ENCODE data around the gene PCDH12.

PCDH12 gene

GRCh38 chr5:141966275-141966962 lies 8.4 kb upstream of the PCDH12 start:
- Histone ChIP-seq H3K27me3 (replicated peaks in 2 of 5; ENCODE audit: control insufficient read depth in 4 of 5, insufficient read depth in 5 of 5, low read length in 4 of 5) (no peaks in the 10 kb centered on the region), H3K36me3 (ENCODE audit: control insufficient read depth in 4 of 4, insufficient read depth in 4 of 4, low read length in 3 of 4) (no peaks in the 10 kb centered on the region), H3K4me1 (ENCODE audit: control extremely low read depth in 1 of 4, control insufficient read depth in 4 of 4, insufficient read depth in 4 of 4, low read length in 3 of 4) (peaks cover 14 to 42% (median 24%) of the 10 kb centered on the region in 4 experiments), H3K9me3 (ENCODE audit: control extremely low read depth in 1 of 5, control insufficient read depth in 4 of 5, insufficient read depth in 2 of 5, low read depth in 1 of 5, low read length in 4 of 5) (no peaks in the 10 kb centered on the region), H3K4me3 (ENCODE audit: control insufficient read depth in 1 of 7, extremely low read depth in 1 of 7, insufficient read depth in 4 of 7, low read depth in 2 of 7, low read length in 6 of 7) (no peak overlapping the region), H3K27ac (ENCODE audit: insufficient read depth in 1 of 2, low read depth in 1 of 2, low read length in 2 of 2, poor library complexity in 1 of 2, severe bottlenecking in 2 of 2) (no peak overlapping the region)
- CTCF ChIA-PET: interaction anchor here (1.1 kb wide), 1 partner anchor 54 kb away, joined by 3 read pairs; no protein-coding TSS in a partner anchor
- POLR2A ChIA-PET: no interaction called here
- no peak for DNase-seq
- WGBS (ENCODE audit: insufficient coverage): 100% methylated on average over 1 of the region's 4 CpGs

GRCh38 chr5:141965071-141965470 lies 7.1 kb upstream of the PCDH12 start:
- POLR2A ChIA-PET: no interaction called here
- DNase-seq: no peak
- 56% methylated on average over 3 of the region's 7 CpGs for WGBS (ENCODE audit: insufficient coverage)
- H3K4me1 ChIP-seq (ENCODE audit: control extremely low read depth in 1 of 4, control insufficient read depth in 4 of 4, insufficient read depth in 4 of 4, low read length in 3 of 4): peaks cover 20 to 45% (median 24%) of the 10 kb centered on the region in 4 experiments
- H3K9me3 ChIP-seq (ENCODE audit: control extremely low read depth in 1 of 5, control insufficient read depth in 4 of 5, insufficient read depth in 2 of 5, low read depth in 1 of 5, low read length in 4 of 5): no peaks in the 10 kb centered on the region
- CTCF ChIA-PET: interaction anchor here (0.8 to 9.8 kb wide), 4 partner anchors 21 to 294 kb away, joined by 3 to 154 read pairs (median 4); no protein-coding TSS in a partner anchor
- H3K27ac ChIP-seq (ENCODE audit: insufficient read depth in 1 of 2, low read depth in 1 of 2, low read length in 2 of 2, poor library complexity in 1 of 2, severe bottlenecking in 2 of 2): no peak overlapping the region
- no peak overlapping the region for H3K4me3 ChIP-seq (ENCODE audit: control insufficient read depth in 1 of 7, extremely low read depth in 1 of 7, insufficient read depth in 4 of 7, low read depth in 2 of 7, low read length in 6 of 7)
- H3K27me3 ChIP-seq (replicated peaks in 2 of 5; ENCODE audit: control insufficient read depth in 4 of 5, insufficient read depth in 5 of 5, low read length in 4 of 5): no peaks in the 10 kb centered on the region
- no peaks in the 10 kb centered on the region for H3K36me3 ChIP-seq (ENCODE audit: control insufficient read depth in 4 of 4, insufficient read depth in 4 of 4, low read length in 3 of 4)

GRCh38 chr5:141963701-141964100 lies 5.7 kb upstream of the PCDH12 start:
- Histone ChIP-seq H3K4me1 (ENCODE audit: control extremely low read depth in 1 of 4, control insufficient read depth in 4 of 4, insufficient read depth in 4 of 4, low read length in 3 of 4) (peaks cover 11 to 39% (median 22%) of the 10 kb centered on the region in 4 experiments), H3K4me3 (ENCODE audit: control insufficient read depth in 1 of 7, extremely low read depth in 1 of 7, insufficient read depth in 4 of 7, low read depth in 2 of 7, low read length in 6 of 7) (no peak overlapping the region), H3K27ac (ENCODE audit: insufficient read depth in 1 of 2, low read depth in 1 of 2, low read length in 2 of 2, poor library complexity in 1 of 2, severe bottlenecking in 2 of 2) (no peak overlapping the region), H3K9me3 (ENCODE audit: control extremely low read depth in 1 of 5, control insufficient read depth in 4 of 5, insufficient read depth in 2 of 5, low read depth in 1 of 5, low read length in 4 of 5) (no peaks in the 10 kb centered on the region), H3K36me3 (ENCODE audit: control insufficient read depth in 4 of 4, insufficient read depth in 4 of 4, low read length in 3 of 4) (no peaks in the 10 kb centered on the region), H3K27me3 (replicated peaks in 2 of 5; ENCODE audit: control insufficient read depth in 4 of 5, insufficient read depth in 5 of 5, low read length in 4 of 5) (no peaks in the 10 kb centered on the region)
- ChIA-PET CTCF (interaction anchor here (0.7 to 9.8 kb wide), 9 partner anchors 20 to 299 kb away, joined by 3 to 154 read pairs (median 4); no protein-coding TSS in a partner anchor), POLR2A (interaction anchor here (0.9 kb wide), 1 partner anchor 22 kb away, joined by 3 read pairs; no protein-coding TSS in a partner anchor)
- peak in 1 of 3 donors; percentile 31 for DNase-seq
- 0% methylated on average over 2 of the region's 3 CpGs for WGBS (ENCODE audit: insufficient coverage)

- WGBS (ENCODE audit: insufficient coverage): 100% methylated on average over 3 of the region's 3 CpGs
- CTCF ChIA-PET: interaction anchor here (0.7 to 9.8 kb wide), 42 partner anchors 8 to 354 kb away, joined by 3 to 154 read pairs (median 5); partner anchors contain the start of genes ARAP3, DELE1, PCDH1 and RNF14
- POLR2A ChIA-PET: interaction anchor here (0.7 kb wide), 1 partner anchor 257 kb away, joined by 3 read pairs; no protein-coding TSS in a partner anchor
Measured at GRCh38 chr5:141961466-141961865, 3.5 kb upstream of the PCDH12 start.

GRCh38 chr5:141960449-141961323 lies 2.7 kb upstream of the PCDH12 start:
- Histone ChIP-seq H3K27ac (ENCODE audit: insufficient read depth in 1 of 2, low read depth in 1 of 2, low read length in 2 of 2, poor library complexity in 1 of 2, severe bottlenecking in 2 of 2) (no peak overlapping the region), H3K27me3 (replicated peaks in 2 of 5; ENCODE audit: control insufficient read depth in 4 of 5, insufficient read depth in 5 of 5, low read length in 4 of 5) (no peaks in the 10 kb centered on the region), H3K9me3 (ENCODE audit: control extremely low read depth in 1 of 5, control insufficient read depth in 4 of 5, insufficient read depth in 2 of 5, low read depth in 1 of 5, low read length in 4 of 5) (no peaks in the 10 kb centered on the region), H3K36me3 (ENCODE audit: control insufficient read depth in 4 of 4, insufficient read depth in 4 of 4, low read length in 3 of 4) (no peaks in the 10 kb centered on the region), H3K4me3 (ENCODE audit: control insufficient read depth in 1 of 7, extremely low read depth in 1 of 7, insufficient read depth in 4 of 7, low read depth in 2 of 7, low read length in 6 of 7) (no peak overlapping the region), H3K4me1 (ENCODE audit: control extremely low read depth in 1 of 4, control insufficient read depth in 4 of 4, insufficient read depth in 4 of 4, low read length in 3 of 4) (peaks cover 10 to 50% (median 35%) of the 10 kb centered on the region in 4 experiments)
- 58% methylated on average over 8 of the region's 14 CpGs for WGBS (ENCODE audit: insufficient coverage)
- CTCF ChIA-PET: interaction anchor here (0.8 to 9.8 kb wide), 48 partner anchors 8 to 353 kb away, joined by 3 to 154 read pairs (median 4); partner anchors contain the start of genes ARAP3, DELE1, PCDH1 and RNF14
- POLR2A ChIA-PET: interaction anchor here (0.6 to 0.9 kb wide), 4 partner anchors 8 to 277 kb away, joined by 3 to 4 read pairs (median 3); partner anchors contain the start of gene RNF14
- peak; percentile 87 to 95 (median 93) for DNase-seq

More at GRCh38 chr5:141961466-141961865, 3.5 kb upstream of the PCDH12 start:
- no peak for DNase-seq
- Histone ChIP-seq H3K36me3 (ENCODE audit: control insufficient read depth in 4 of 4, insufficient read depth in 4 of 4, low read length in 3 of 4) (no peaks in the 10 kb centered on the region), H3K4me3 (ENCODE audit: control insufficient read depth in 1 of 7, extremely low read depth in 1 of 7, insufficient read depth in 4 of 7, low read depth in 2 of 7, low read length in 6 of 7) (no peak overlapping the region), H3K27ac (ENCODE audit: insufficient read depth in 1 of 2, low read depth in 1 of 2, low read length in 2 of 2, poor library complexity in 1 of 2, severe bottlenecking in 2 of 2) (no peak overlapping the region), H3K27me3 (replicated peaks in 2 of 5; ENCODE audit: control insufficient read depth in 4 of 5, insufficient read depth in 5 of 5, low read length in 4 of 5) (no peaks in the 10 kb centered on the region), H3K9me3 (ENCODE audit: control extremely low read depth in 1 of 5, control insufficient read depth in 4 of 5, insufficient read depth in 2 of 5, low read depth in 1 of 5, low read length in 4 of 5) (no peaks in the 10 kb centered on the region), H3K4me1 (ENCODE audit: control extremely low read depth in 1 of 4, control insufficient read depth in 4 of 4, insufficient read depth in 4 of 4, low read length in 3 of 4) (peaks cover 10 to 50% (median 35%) of the 10 kb centered on the region in 4 experiments)

- H3K4me3 ChIP-seq (ENCODE audit: control insufficient read depth in 1 of 7, extremely low read depth in 1 of 7, insufficient read depth in 4 of 7, low read depth in 2 of 7, low read length in 6 of 7): no peak overlapping the region
- WGBS (ENCODE audit: insufficient coverage): 76% methylated on average over 10 of the region's 10 CpGs
- H3K27ac ChIP-seq (ENCODE audit: insufficient read depth in 1 of 2, low read depth in 1 of 2, low read length in 2 of 2, poor library complexity in 1 of 2, severe bottlenecking in 2 of 2): no peak overlapping the region
- H3K4me1 ChIP-seq (ENCODE audit: control extremely low read depth in 1 of 4, control insufficient read depth in 4 of 4, insufficient read depth in 4 of 4, low read length in 3 of 4): peaks cover 10 to 50% (median 35%) of the 10 kb centered on the region in 4 experiments
- no peaks in the 10 kb centered on the region for H3K9me3 ChIP-seq (ENCODE audit: control extremely low read depth in 1 of 5, control insufficient read depth in 4 of 5, insufficient read depth in 2 of 5, low read depth in 1 of 5, low read length in 4 of 5)
- no peaks in the 10 kb centered on the region for H3K36me3 ChIP-seq (ENCODE audit: control insufficient read depth in 4 of 4, insufficient read depth in 4 of 4, low read length in 3 of 4)
- H3K27me3 ChIP-seq (replicated peaks in 2 of 5; ENCODE audit: control insufficient read depth in 4 of 5, insufficient read depth in 5 of 5, low read length in 4 of 5): no peaks in the 10 kb centered on the region
- DNase-seq: peak; percentile 31 to 44 (median 43)
- CTCF ChIA-PET: interaction anchor here (0.8 to 9.8 kb wide), 32 partner anchors 9 to 300 kb away, joined by 3 to 154 read pairs (median 5); partner anchors contain the start of genes ARAP3, DELE1 and RNF14
- POLR2A ChIA-PET: interaction anchor here (0.6 to 0.9 kb wide), 2 partner anchors 11 to 277 kb away, joined by 3 to 4 read pairs; no protein-coding TSS in a partner anchor
Measured at GRCh38 chr5:141960018-141960417, 2.0 kb upstream of the PCDH12 start.

Data from common myeloid progenitor, CD34-positive (primary cell).